Mammary epithelial cell (primary cell): ENCODE measurements around the gene RTN4R.
"Not testable (repeated sequence)": the region's sequence is repeated elsewhere in the genome, so short reads cannot be mapped to it uniquely, and the experiment has no call there.

ENCODE experiments used
- EZH2 ChIP-seq: IDR thresholded peaks from 2 replicates; pipeline ENCODE4 v1.6.1; 2012; ENCODE audit warnings: low read length, inconsistent platforms, borderline replicate concordance
- TF ChIP-seq, protein P1 (sequence below), 2 donors: IDR thresholded peaks in 1 of 2; conservative IDR thresholded peaks in 1 of 2; 2 replicates each; pipeline ENCODE4 v1.5.1; 2011 to 2012; ENCODE audit warnings: inconsistent platforms in 2 of 2, low read length in 2 of 2, mild to moderate bottlenecking in 2 of 2, control low read depth in 1 of 2, low read depth in 1 of 2; ENCODE audit not compliant: insufficient read depth in 1 of 2; ENCODE audit errors: extremely low read depth in 1 of 2

DNA sequence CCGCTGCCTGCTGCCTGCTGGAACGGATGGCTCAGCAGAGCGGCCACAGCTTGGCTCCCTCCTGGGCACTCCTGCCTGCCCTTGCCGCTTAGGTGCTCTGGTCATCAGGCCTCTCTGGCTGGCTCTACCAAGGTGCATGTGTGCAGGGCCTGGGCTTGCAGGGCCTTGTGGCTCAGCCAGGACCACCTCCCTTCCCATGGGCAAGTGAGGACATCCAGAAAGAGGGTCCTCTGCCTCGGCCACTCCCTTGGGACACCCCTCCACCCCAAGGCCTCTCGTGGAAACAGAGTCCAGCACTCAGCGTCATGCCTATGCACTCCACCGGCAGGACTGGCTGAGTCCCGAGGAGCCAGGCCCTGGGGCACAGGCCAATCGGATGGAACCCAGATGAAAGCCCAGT lies 6.3 kb upstream of the RTN4R start:
- TF ChIP-seq, protein P1, sequence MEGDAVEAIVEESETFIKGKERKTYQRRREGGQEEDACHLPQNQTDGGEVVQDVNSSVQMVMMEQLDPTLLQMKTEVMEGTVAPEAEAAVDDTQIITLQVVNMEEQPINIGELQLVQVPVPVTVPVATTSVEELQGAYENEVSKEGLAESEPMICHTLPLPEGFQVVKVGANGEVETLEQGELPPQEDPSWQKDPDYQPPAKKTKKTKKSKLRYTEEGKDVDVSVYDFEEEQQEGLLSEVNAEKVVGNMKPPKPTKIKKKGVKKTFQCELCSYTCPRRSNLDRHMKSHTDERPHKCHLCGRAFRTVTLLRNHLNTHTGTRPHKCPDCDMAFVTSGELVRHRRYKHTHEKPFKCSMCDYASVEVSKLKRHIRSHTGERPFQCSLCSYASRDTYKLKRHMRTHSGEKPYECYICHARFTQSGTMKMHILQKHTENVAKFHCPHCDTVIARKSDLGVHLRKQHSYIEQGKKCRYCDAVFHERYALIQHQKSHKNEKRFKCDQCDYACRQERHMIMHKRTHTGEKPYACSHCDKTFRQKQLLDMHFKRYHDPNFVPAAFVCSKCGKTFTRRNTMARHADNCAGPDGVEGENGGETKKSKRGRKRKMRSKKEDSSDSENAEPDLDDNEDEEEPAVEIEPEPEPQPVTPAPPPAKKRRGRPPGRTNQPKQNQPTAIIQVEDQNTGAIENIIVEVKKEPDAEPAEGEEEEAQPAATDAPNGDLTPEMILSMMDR (conservative IDR thresholded peaks at IDR 0.05 in 1 of 2, IDR thresholded peaks at IDR 0.05 in 1 of 2; ENCODE audit: extremely low read depth in 1 of 2, insufficient read depth in 1 of 2, low read depth in 1 of 2, low read length in 2 of 2): not testable (repeated sequence)
- not testable (repeated sequence) for TF ChIP-seq EZH2
